GM21381 (cell line): ENCODE measurements around the gene PRR30.

Experiments
- ATAC-seq: cut with Tn5 transposase; IDR thresholded peaks from one replicate; pipeline ENCODE4 v1.9.1; 2021; ENCODE audit warnings: mild to moderate bottlenecking, moderate library complexity; ENCODE audit not compliant: unreplicated experiment

Gene PRR30

GRCh38 chr2:27155069-27155520, 15.9 kb upstream of the PRR30 start:
- ATAC-seq: no peak

GRCh38 chr2:27154488-27154887, 15.3 kb upstream of the PRR30 start:
- ATAC-seq: no peak

GRCh38 chr2:27152796-27153464, 13.7 kb upstream of the PRR30 start:
- ATAC-seq: no peak

- no peak for ATAC-seq
These were observed 13.0 kb upstream of the PRR30 start for GRCh38 chr2:27152102-27152795.

GRCh38 chr2:27150639-27151230, 11.5 kb upstream of the PRR30 start:
- ATAC-seq: no peak

- ATAC-seq: no peak
These were observed 10.6 kb upstream of the PRR30 start for GRCh38 chr2:27149570-27150405.

- ATAC-seq: no peak
These were observed 9.7 kb upstream of the PRR30 start, which contains the start of gene TCF23 for GRCh38 chr2:27148801-27149439. Gene TCF23 (plus strand): TSS chr2:27149004. CDS start chr2:27149134, 130 bp downstream.

GRCh38 chr2:27147935-27148334, 8.7 kb upstream of the PRR30 start:
- ATAC-seq: no peak

GRCh38 chr2:27145682-27146081, 6.5 kb upstream of the PRR30 start:
- no peak for ATAC-seq

- ATAC-seq: no peak
These were observed 4.1 kb upstream of the PRR30 start for GRCh38 chr2:27143285-27143684.

GRCh38 chr2:27138111-27138510, 1.1 kb downstream of the PRR30 start:
- no peak for ATAC-seq

GRCh38 chr2:27137322-27137935, 1.8 kb downstream of the PRR30 start:
- ATAC-seq: no peak

GRCh38 chr2:27136751-27137150, 2.5 kb downstream of the PRR30 start:
- ATAC-seq: no peak

GRCh38 chr2:27135478-27135955, 3.7 kb downstream of the PRR30 start:
- ATAC-seq: no peak

GRCh38 chr2:27134781-27135477, 4.3 kb downstream of the PRR30 start:
- ATAC-seq: no peak

- peak; percentile 88 for ATAC-seq
These were observed 5.1 kb downstream of the PRR30 start, which contains the start of gene PREB for GRCh38 chr2:27133905-27134780. Gene PREB (minus strand): TSS chr2:27134636. CDS start chr2:27134421, 215 bp downstream.

GRCh38 chr2:27133195-27133875, 5.9 kb downstream of the PRR30 start:
- no peak for ATAC-seq

- ATAC-seq: no peak
These were observed 7.8 kb downstream of the PRR30 start for GRCh38 chr2:27131429-27131828.
